Neutrophil (primary cell): Measurements from ENCODE around the gene RRP12.
A peak's percentile ranks its signal among the peaks of the same experiment; 100 is the strongest.

Experiments
- H3K27ac ChIP-seq: fragments of 200-600 bp; sonication (generic); 2 replicates; pipeline ENCODE4 v1.5.1; 2016; ENCODE audit warnings: mild to moderate bottlenecking, moderate library complexity
- H3K27me3 ChIP-seq: fragments of 200-600 bp; sonication (generic); 2 replicates; pipeline ENCODE4 v1.6.0; 2016; ENCODE audit warnings: mild to moderate bottlenecking
- H3K36me3 ChIP-seq: fragments of 200-600 bp; sonication (generic); 2 replicates; pipeline ENCODE4 v1.5.1; 2017
- H3K4me1 ChIP-seq, 2 experiments: fragments of 200-600 bp in 1 of 2; sonication (generic) in 1 of 2; 1 replicate in 1 of 2; 2 replicates in 1 of 2; pipeline versions ENCODE4 v1.5.1 to v1.6.1; 2013 to 2016; ENCODE audit warnings: low read depth in 1 of 2, low read length in 1 of 2, mild to moderate bottlenecking in 1 of 2, moderate library complexity in 1 of 2; ENCODE audit not compliant: control insufficient read depth in 1 of 2, insufficient read depth in 1 of 2
- H3K4me3 ChIP-seq, 2 experiments: fragments of 200-600 bp in 1 of 2; sonication (generic) in 1 of 2; 1 replicate in 1 of 2; 2 replicates in 1 of 2; pipeline ENCODE4 v1.5.1; 2013 to 2016; ENCODE audit warnings: low read depth in 1 of 2, low read length in 1 of 2, mild to moderate bottlenecking in 1 of 2, moderate library complexity in 1 of 2
- H3K9me3 ChIP-seq: fragments of 200-600 bp; sonication (generic); 2 replicates; pipeline ENCODE4 v1.5.1; 2016
- TF ChIP-seq, protein P1 (sequence below): fragments of 200-600 bp; sonication (generic); IDR thresholded peaks from 2 replicates; pipeline ENCODE4 v1.5.1; 2016; ENCODE audit warnings: antibody characterized with exemption

Gene RRP12

DNA sequence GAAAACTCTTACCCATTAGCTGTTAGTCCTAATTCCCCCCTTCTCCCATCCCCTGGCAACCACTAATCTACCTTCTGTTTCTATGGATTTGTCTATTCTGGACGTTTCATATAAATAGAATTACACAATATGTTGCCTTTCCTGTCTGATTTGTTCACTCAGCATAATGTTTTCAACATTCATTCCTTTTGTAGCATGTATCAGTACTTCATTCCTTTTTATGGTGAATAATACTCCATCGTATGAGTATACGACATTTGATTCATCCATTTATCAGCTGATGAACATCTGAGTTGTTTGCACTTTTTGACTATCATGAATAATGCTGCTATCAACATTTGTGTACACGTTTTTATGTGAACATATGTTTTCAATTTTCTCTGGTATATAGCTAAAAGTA is 86.5 kb downstream of the RRP12 start:
- no peaks in the 10 kb centered on the region for H3K36me3 ChIP-seq
- peak overlapping the region; percentile 100 for H3K27ac ChIP-seq
- H3K4me3 ChIP-seq, result peak overlapping the region in 1 of 2 experiments; percentile 27
- TF ChIP-seq, protein P1, sequence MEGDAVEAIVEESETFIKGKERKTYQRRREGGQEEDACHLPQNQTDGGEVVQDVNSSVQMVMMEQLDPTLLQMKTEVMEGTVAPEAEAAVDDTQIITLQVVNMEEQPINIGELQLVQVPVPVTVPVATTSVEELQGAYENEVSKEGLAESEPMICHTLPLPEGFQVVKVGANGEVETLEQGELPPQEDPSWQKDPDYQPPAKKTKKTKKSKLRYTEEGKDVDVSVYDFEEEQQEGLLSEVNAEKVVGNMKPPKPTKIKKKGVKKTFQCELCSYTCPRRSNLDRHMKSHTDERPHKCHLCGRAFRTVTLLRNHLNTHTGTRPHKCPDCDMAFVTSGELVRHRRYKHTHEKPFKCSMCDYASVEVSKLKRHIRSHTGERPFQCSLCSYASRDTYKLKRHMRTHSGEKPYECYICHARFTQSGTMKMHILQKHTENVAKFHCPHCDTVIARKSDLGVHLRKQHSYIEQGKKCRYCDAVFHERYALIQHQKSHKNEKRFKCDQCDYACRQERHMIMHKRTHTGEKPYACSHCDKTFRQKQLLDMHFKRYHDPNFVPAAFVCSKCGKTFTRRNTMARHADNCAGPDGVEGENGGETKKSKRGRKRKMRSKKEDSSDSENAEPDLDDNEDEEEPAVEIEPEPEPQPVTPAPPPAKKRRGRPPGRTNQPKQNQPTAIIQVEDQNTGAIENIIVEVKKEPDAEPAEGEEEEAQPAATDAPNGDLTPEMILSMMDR, result no peak
- H3K4me1 ChIP-seq, result peaks cover 44% of the 10 kb centered on the region in 2 experiments
- no peaks in the 10 kb centered on the region for H3K27me3 ChIP-seq
- H3K9me3 ChIP-seq, result no peaks in the 10 kb centered on the region

GRCh38 chr10:97312897-97313296 is 88.2 kb downstream of the RRP12 start:
- TF ChIP-seq, protein P1, result no peak
- H3K9me3 ChIP-seq, result no peaks in the 10 kb centered on the region

DNA sequence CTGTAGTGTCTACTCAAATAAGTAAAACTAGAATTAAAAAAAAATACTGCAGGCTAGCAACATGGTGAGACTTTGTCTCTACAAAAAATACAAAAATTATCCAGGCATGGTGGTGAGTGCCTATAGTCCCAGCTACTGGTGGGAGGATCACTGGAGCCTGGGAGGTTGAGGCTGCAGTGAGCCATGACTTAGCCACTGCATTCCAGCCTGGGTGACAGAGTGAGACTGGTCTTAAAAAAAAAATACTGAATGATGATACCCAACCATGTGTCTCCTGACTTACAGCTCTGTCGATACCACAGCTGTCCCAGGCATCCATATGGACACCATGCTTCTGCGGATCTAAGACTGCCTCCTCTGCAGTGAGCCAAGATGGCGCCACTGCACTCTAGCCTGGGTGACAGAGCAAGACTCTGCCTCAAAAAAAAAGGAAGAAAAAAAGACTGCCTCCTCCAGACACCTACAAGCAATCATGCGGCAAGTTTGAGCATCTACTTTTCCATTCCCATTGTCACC is 90.0 kb downstream of the RRP12 start:
- Histone ChIP-seq H3K36me3 (no peaks in the 10 kb centered on the region), H3K4me1 (peaks cover 24 to 25% of the 10 kb centered on the region in 2 experiments), H3K27me3 (no peaks in the 10 kb centered on the region), H3K27ac (no peak overlapping the region), H3K9me3 (no peaks in the 10 kb centered on the region), H3K4me3 (no peak overlapping the region)
- TF ChIP-seq, protein P1, result no peak

More at GRCh38 chr10:97312897-97313296, 88.2 kb downstream of the RRP12 start:
- H3K4me1 ChIP-seq, result peaks cover 41 to 42% of the 10 kb centered on the region in 2 experiments
- H3K27ac ChIP-seq, result no peak overlapping the region
- H3K36me3 ChIP-seq, result no peaks in the 10 kb centered on the region
- H3K4me3 ChIP-seq, result no peak overlapping the region
- no peaks in the 10 kb centered on the region for H3K27me3 ChIP-seq

GRCh38 chr10:97307866-97308780 is 93.0 kb downstream of the RRP12 start:
- Histone ChIP-seq H3K36me3 (no peaks in the 10 kb centered on the region), H3K4me1 (no peaks in the 10 kb centered on the region), H3K27me3 (no peaks in the 10 kb centered on the region), H3K9me3 (no peaks in the 10 kb centered on the region), H3K4me3 (no peak overlapping the region), H3K27ac (no peak overlapping the region)
- TF ChIP-seq, protein P1, result no peak

- Histone ChIP-seq H3K4me1 (no peaks in the 10 kb centered on the region), H3K27ac (no peak overlapping the region), H3K9me3 (no peaks in the 10 kb centered on the region), H3K27me3 (no peaks in the 10 kb centered on the region), H3K4me3 (no peak overlapping the region), H3K36me3 (no peaks in the 10 kb centered on the region)
- TF ChIP-seq, protein P1, result no peak
Measured at GRCh38 chr10:97307441-97307840, 93.7 kb downstream of the RRP12 start.
